Endothelial cell of umbilical vein (primary cell): ENCODE data around the gene ATG10. TPM values are rescaled to one million over a fixed set of nuclear protein-coding genes. Genes with fewer than 3 reads are reported as not detected.

Experiments
- BruUV-seq: library from RNA; stranded (reverse); fragments of 400-500 nt; replicated peaks from 2 replicates; lab custom pipeline; 2021; lab: Mats Ljungman, UMichigan
- CTCF ChIA-PET: fragments of 300-600, 350-600 bp; sonication (Branson Sonifier 250); formaldehyde crosslinking; loops from one replicate; lab custom pipeline; 2021; ENCODE audit warnings: antibody characterized with exemption, inconsistent platforms; lab: Charles Lee
- POLR2A ChIA-PET: fragments of 300-600, 350-600 bp; sonication (Branson Sonifier 250); formaldehyde crosslinking; loops from one replicate; lab custom pipeline; 2021; ENCODE audit warnings: antibody characterized with exemption, inconsistent platforms; lab: Charles Lee
- DNase-seq: peaks from one replicate; pipeline ENCODE4 v3.0.0-alpha.2; 2011; ENCODE audit warnings: low read depth, low spot score
- FAIRE-seq: peaks from 2 replicates; lab custom pipeline; 2011; peaks lifted over from hg19 to GRCh38; lab: Jason Lieb, UNC
- H2AFZ ChIP-seq: 2 replicates; pipeline ENCODE4 v1.6.0; 2012; ENCODE audit warnings: low read depth, low read length, control low read depth, inconsistent platforms
- H3K27ac ChIP-seq: 2 replicates; pipeline ENCODE4 v1.5.1; 2011; ENCODE audit warnings: low read depth, mild to moderate bottlenecking, control low read depth, low read length, moderate library complexity; ENCODE audit not compliant: insufficient read depth
- H3K27me3 ChIP-seq, 2 experiments: 2 replicates each; pipeline versions ENCODE4 v1.6.0 to v1.6.1; 2011; ENCODE audit warnings: low read length in 2 of 2, mixed read lengths in 1 of 2; ENCODE audit not compliant: control insufficient read depth in 2 of 2, insufficient read depth in 2 of 2
- H3K36me3 ChIP-seq, 2 experiments: 2 replicates in 1 of 2; 3 replicates in 1 of 2; pipeline ENCODE4 v1.5.1; 2011; ENCODE audit warnings: low read length in 2 of 2, mild to moderate bottlenecking in 1 of 2, moderate library complexity in 1 of 2; ENCODE audit not compliant: control insufficient read depth in 2 of 2, insufficient read depth in 2 of 2; ENCODE audit errors: extremely low read depth in 1 of 2
- H3K4me1 ChIP-seq: 3 replicates; pipeline ENCODE4 v1.5.1; 2011; ENCODE audit warnings: mild to moderate bottlenecking, low read length; ENCODE audit not compliant: control insufficient read depth, insufficient read depth; ENCODE audit errors: extremely low read depth
- H3K4me2 ChIP-seq: 2 replicates; pipeline ENCODE4 v1.6.1; 2011; ENCODE audit warnings: low read length, control low read depth, mixed read lengths; ENCODE audit not compliant: insufficient read depth
- H3K4me3 ChIP-seq, 3 experiments: fragments of 200-600 bp in 1 of 3; sonication (generic), shearing (Covaris generic) in 1 of 3; replicated peaks in 1 of 3; 2 replicates each; pipeline ENCODE4 v1.5.1; 2011 to 2016; ENCODE audit warnings: control low read depth in 3 of 3, low read length in 3 of 3, mild to moderate bottlenecking in 2 of 3, inconsistent platforms in 1 of 3, low read depth in 1 of 3, moderate library complexity in 1 of 3; ENCODE audit not compliant: insufficient read depth in 1 of 3
- H3K79me2 ChIP-seq: 2 replicates; pipeline ENCODE4 v1.6.0; 2012; ENCODE audit warnings: low read length, inconsistent platforms; ENCODE audit not compliant: control insufficient read depth, insufficient read depth
- H3K9ac ChIP-seq: replicated peaks from 2 replicates; pipeline ENCODE3; 2011; ENCODE audit warnings: low read length, control low read depth; ENCODE audit not compliant: insufficient read depth; ENCODE audit errors: extremely low read depth
- H3K9me1 ChIP-seq: replicated peaks from 3 replicates; pipeline ENCODE4 v1.6.0; 2011; ENCODE audit warnings: mild to moderate bottlenecking, low read length; ENCODE audit not compliant: control insufficient read depth, insufficient read depth; ENCODE audit errors: extremely low read depth
- H3K9me3 ChIP-seq: replicated peaks from 2 replicates; pipeline ENCODE4 v1.5.1; 2012; ENCODE audit warnings: low read length, inconsistent platforms; ENCODE audit not compliant: control insufficient read depth, insufficient read depth
- H4K20me1 ChIP-seq: replicated peaks from 2 replicates; pipeline ENCODE3; 2011; ENCODE audit warnings: mild to moderate bottlenecking, low read length; ENCODE audit not compliant: control insufficient read depth, insufficient read depth; ENCODE audit errors: extremely low read depth
- EZH2 ChIP-seq: IDR thresholded peaks from 2 replicates; pipeline ENCODE4 v1.6.1; 2012; ENCODE audit warnings: borderline replicate concordance, low read depth, mild to moderate bottlenecking, moderate library complexity, low read length, inconsistent platforms; ENCODE audit not compliant: severe bottlenecking
- FOS ChIP-seq: IDR thresholded peaks from 2 replicates; pipeline ENCODE4 v1.6.1; 2011; ENCODE audit warnings: mild to moderate bottlenecking, low read length, moderate library complexity, borderline replicate concordance; ENCODE audit not compliant: insufficient read depth
- GATA2 ChIP-seq: IDR thresholded peaks from 2 replicates; pipeline ENCODE4 v1.7.0; 2011; ENCODE audit warnings: low read depth, mild to moderate bottlenecking, moderate library complexity, mixed read lengths, low read length; ENCODE audit not compliant: insufficient read length, insufficient read depth
- JUN ChIP-seq: IDR thresholded peaks from 2 replicates; pipeline ENCODE4 v1.6.1; 2011; ENCODE audit warnings: borderline replicate concordance, low read depth; ENCODE audit not compliant: insufficient read length, insufficient read depth
- MAX ChIP-seq: IDR thresholded peaks from 2 replicates; pipeline ENCODE4 v1.6.1; 2011; ENCODE audit not compliant: insufficient read depth, insufficient read length
- MYC ChIP-seq: IDR thresholded peaks from one replicate; pipeline ENCODE4 v1.6.1; 2011; ENCODE audit warnings: mild to moderate bottlenecking, low read depth, low read length
- POLR2A ChIP-seq: IDR thresholded peaks from 2 replicates; pipeline ENCODE4 v1.6.1; 2012; ENCODE audit warnings: low read depth, mild to moderate bottlenecking, control low read depth, low read length
- POLR2AphosphoS5 ChIP-seq: IDR thresholded peaks from 2 replicates; pipeline ENCODE4 v1.6.1; 2012; ENCODE audit warnings: low read depth, mild to moderate bottlenecking, control low read depth, low read length, moderate library complexity; ENCODE audit not compliant: insufficient read depth
- dilution Hi-C: fragments of 300-500 bp; cut with MboI; formaldehyde crosslinking; loops from one replicate; pipeline ENCODE4 v1.15.0; 2019; ENCODE audit warnings: low sequenced_read_pairs; ENCODE audit not compliant: extremely low pct_ligation_motif_present
- intact Hi-C: fragments of 100-400 bp; cut with micrococcal nuclease; formaldehyde crosslinking; loops from one replicate; pipeline ENCODE4 v1.10.0; 2022
- polyA plus RNA-seq, 4 experiments: library from polyadenylated mRNA; depleted of rRNA in 3 of 4; stranded (reverse) in 3 of 4; unstranded in 1 of 4; fragments of >200 nt; gene quantifications; 2 replicates each; pipeline versions ENCODE4 v1.2.1 to v1.2.3, GENCODE V29; 2011 to 2012; ENCODE audit warnings: missing spikeins in 1 of 4
- total RNA-seq: library from RNA; stranded (reverse); gene quantifications from 2 replicates; pipeline ENCODE4 v1.2.3, GENCODE V29; 2021
- TF ChIP-seq, protein P1 (sequence below), 2 donors: IDR thresholded peaks; 1 replicate in 1 of 2; 2 replicates in 1 of 2; pipeline ENCODE4 v1.5.1; 2011; ENCODE audit warnings: low read length in 2 of 2, mild to moderate bottlenecking in 2 of 2, moderate library complexity in 2 of 2, control low read depth in 1 of 2, inconsistent platforms in 1 of 2, low read depth in 1 of 2; ENCODE audit not compliant: insufficient read depth in 1 of 2; ENCODE audit errors: extremely low read depth in 1 of 2

ATG10 gene
- total and polyA plus RNA-seq, 2 donors (not counting 3 experiments of a cell fraction or from before 2014, with no cell fraction given): 1.6 to 3.9 TPM

DNA sequence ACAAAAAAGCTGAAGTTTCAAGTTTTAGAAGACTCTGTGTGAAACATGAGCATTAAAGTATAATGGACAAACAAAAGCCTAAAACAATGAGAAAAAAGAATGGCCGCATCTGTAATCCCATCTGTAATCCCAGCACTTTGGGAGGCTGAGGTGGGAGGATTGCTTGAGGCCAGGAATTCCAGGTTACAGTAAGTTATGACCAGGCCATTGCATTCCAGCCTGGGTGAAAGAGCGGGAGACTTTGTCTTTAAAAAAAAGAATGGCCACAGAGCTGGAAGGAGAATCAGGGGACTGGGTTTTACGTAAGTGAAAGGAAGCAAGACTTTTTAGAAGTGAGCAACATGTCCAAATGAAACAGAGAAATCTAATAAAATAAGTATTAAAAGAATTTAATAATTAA is 2.6 kb upstream of the ATG10 start:
- no peaks in the 10 kb centered on the region for H3K9me1 ChIP-seq
- no peak overlapping the region for H3K4me2 ChIP-seq
- FAIRE-seq: no peak
- no peak overlapping the region for H3K27ac ChIP-seq
- H2AFZ ChIP-seq: no peak overlapping the region
- intact Hi-C loops: no loop called here
- CTCF ChIA-PET: no interaction called here
- H3K9ac ChIP-seq: no peak overlapping the region
- H3K4me3 ChIP-seq: no peak overlapping the region
- no peaks in the 10 kb centered on the region for H3K79me2 ChIP-seq
- H3K9me3 ChIP-seq: no peaks in the 10 kb centered on the region
- no peak for TF ChIP-seq JUN
- no peak for TF ChIP-seq EZH2
- no peak for TF ChIP-seq POLR2AphosphoS5
- TF ChIP-seq MAX: no peak
- TF ChIP-seq, protein P1, sequence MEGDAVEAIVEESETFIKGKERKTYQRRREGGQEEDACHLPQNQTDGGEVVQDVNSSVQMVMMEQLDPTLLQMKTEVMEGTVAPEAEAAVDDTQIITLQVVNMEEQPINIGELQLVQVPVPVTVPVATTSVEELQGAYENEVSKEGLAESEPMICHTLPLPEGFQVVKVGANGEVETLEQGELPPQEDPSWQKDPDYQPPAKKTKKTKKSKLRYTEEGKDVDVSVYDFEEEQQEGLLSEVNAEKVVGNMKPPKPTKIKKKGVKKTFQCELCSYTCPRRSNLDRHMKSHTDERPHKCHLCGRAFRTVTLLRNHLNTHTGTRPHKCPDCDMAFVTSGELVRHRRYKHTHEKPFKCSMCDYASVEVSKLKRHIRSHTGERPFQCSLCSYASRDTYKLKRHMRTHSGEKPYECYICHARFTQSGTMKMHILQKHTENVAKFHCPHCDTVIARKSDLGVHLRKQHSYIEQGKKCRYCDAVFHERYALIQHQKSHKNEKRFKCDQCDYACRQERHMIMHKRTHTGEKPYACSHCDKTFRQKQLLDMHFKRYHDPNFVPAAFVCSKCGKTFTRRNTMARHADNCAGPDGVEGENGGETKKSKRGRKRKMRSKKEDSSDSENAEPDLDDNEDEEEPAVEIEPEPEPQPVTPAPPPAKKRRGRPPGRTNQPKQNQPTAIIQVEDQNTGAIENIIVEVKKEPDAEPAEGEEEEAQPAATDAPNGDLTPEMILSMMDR (IDR thresholded peaks at IDR 0.05; ENCODE audit: extremely low read depth in 1 of 2, insufficient read depth in 1 of 2, low read depth in 1 of 2, low read length in 2 of 2): no peak
- TF ChIP-seq FOS: no peak
- no peak for TF ChIP-seq GATA2
- no peak for TF ChIP-seq MYC
- no peak for TF ChIP-seq POLR2A
- no peaks in the 10 kb centered on the region for H3K4me1 ChIP-seq
- POLR2A ChIA-PET: no interaction called here
- dilution Hi-C loops: no loop called here
- BruUV-seq: no TSS peak
- no peaks in the 10 kb centered on the region for H4K20me1 ChIP-seq
- H3K27me3 ChIP-seq: no peaks in the 10 kb centered on the region
- H3K36me3 ChIP-seq: no peaks in the 10 kb centered on the region
- DNase-seq: no peak
